ENCODE results near the gene THSD7A. TPM values are rescaled to one million over a fixed set of nuclear protein-coding genes. Genes with fewer than 3 reads are reported as not detected.

THSD7A gene
- total and polyA plus RNA-seq, 10 of the 15 experiments (the other 5 are each of a cell fraction or from before 2014, with no cell fraction given), result 0.03 to 0.09 (median 0.03) TPM; not detected in 7

GRCh38 chr7:11830582-11831155, 1.3 kb downstream of the THSD7A start:
- ChIA-PET POLR2A (no interaction called here), CTCF (no interaction called here), SMC1A (ENCODE audit: uncharacterized antibody, unreplicated experiment) (no interaction called here), RAD21 (ENCODE audit: unreplicated experiment) (no interaction called here)
- no TSS peak for BruUV-seq (replicated peaks)
- H3K9me3 ChIP-seq (replicated peaks; ENCODE audit: control insufficient read depth, insufficient read depth, low read length), result no peaks in the 10 kb centered on the region
- TF ChIP-seq HDGF (IDR thresholded peaks at IDR 0.05), result no peak
- no peak for TF ChIP-seq RELA (IDR thresholded peaks at IDR 0.05; ENCODE audit: borderline replicate concordance, partially characterized antibody)
- H3K4me1 ChIP-seq (ENCODE audit: control insufficient read depth, insufficient read depth, low read length), result no peaks in the 10 kb centered on the region
- WGBS (ENCODE audit: insufficient coverage, insufficient replicate concordance, low lambda C conversion rate, missing lambda C conversion rate), result 21% methylated on average over 7 of the region's 7 CpGs
- DNase-seq (ENCODE audit: low read depth, low spot score) (no peak), ATAC-seq (no peak), FAIRE-seq (no peak)
- no peaks in the 10 kb centered on the region for H4K20me1 ChIP-seq (ENCODE audit: control insufficient read depth, insufficient read depth)
- H2AFZ ChIP-seq (ENCODE audit: control insufficient read depth, low read depth, low read length), result no peak overlapping the region
- no peaks in the 10 kb centered on the region for H3K79me2 ChIP-seq (ENCODE audit: control insufficient read depth, insufficient read depth, low read length)
- no peaks in the 10 kb centered on the region for H3K36me3 ChIP-seq (ENCODE audit: control insufficient read depth in 2 of 2, insufficient read depth in 2 of 2, low read length in 1 of 2)
- H3K27ac ChIP-seq (ENCODE audit: control insufficient read depth, insufficient read depth), result no peak overlapping the region
- H3K4me2 ChIP-seq (ENCODE audit: control insufficient read depth, insufficient read depth), result no peak overlapping the region
- in situ Hi-C loops (cut with MboI), result no loop called here
- intact Hi-C loops (cut with micrococcal nuclease; ENCODE audit: unreplicated experiment), result no loop called here
- no peak overlapping the region for H3K4me3 ChIP-seq
- H3K9ac ChIP-seq (ENCODE audit: control insufficient read depth, insufficient read depth, low read length), result no peak overlapping the region
- peaks cover 1 to 16% of the 10 kb centered on the region in 2 experiments; a peak in 3 of 4 replicates for H3K27me3 ChIP-seq (replicated peaks in 1 of 2; ENCODE audit: control insufficient read depth in 2 of 2, insufficient read depth in 2 of 2, low read length in 1 of 2)

- RAD21 ChIA-PET (ENCODE audit: unreplicated experiment), result no interaction called here
- H3K27me3 ChIP-seq (replicated peaks in 1 of 2; ENCODE audit: control insufficient read depth in 2 of 2, insufficient read depth in 2 of 2, low read length in 1 of 2), result peaks cover 1 to 16% of the 10 kb centered on the region in 2 experiments; a peak in 3 of 4 replicates
- H3K9ac ChIP-seq (ENCODE audit: control insufficient read depth, insufficient read depth, low read length), result no peak overlapping the region
- no peaks in the 10 kb centered on the region for H3K36me3 ChIP-seq (ENCODE audit: control insufficient read depth in 2 of 2, insufficient read depth in 2 of 2, low read length in 1 of 2)
- no peak overlapping the region for H3K4me2 ChIP-seq (ENCODE audit: control insufficient read depth, insufficient read depth)
- BruUV-seq (replicated peaks), result no TSS peak
- DNase-seq (ENCODE audit: low read depth, low spot score) (no peak), ATAC-seq (no peak), FAIRE-seq (no peak)
- H2AFZ ChIP-seq (ENCODE audit: control insufficient read depth, low read depth, low read length), result no peak overlapping the region
- in situ Hi-C loops (cut with MboI) (no loop called here), intact Hi-C loops (cut with micrococcal nuclease; ENCODE audit: unreplicated experiment) (no loop called here)
- H3K79me2 ChIP-seq (ENCODE audit: control insufficient read depth, insufficient read depth, low read length), result no peaks in the 10 kb centered on the region
- H3K4me3 ChIP-seq, result no peak overlapping the region
- POLR2A ChIA-PET, result no interaction called here
- no peak overlapping the region for H3K27ac ChIP-seq (ENCODE audit: control insufficient read depth, insufficient read depth)
- H4K20me1 ChIP-seq (ENCODE audit: control insufficient read depth, insufficient read depth), result no peaks in the 10 kb centered on the region
- H3K9me3 ChIP-seq (replicated peaks; ENCODE audit: control insufficient read depth, insufficient read depth, low read length), result no peaks in the 10 kb centered on the region
- H3K4me1 ChIP-seq (ENCODE audit: control insufficient read depth, insufficient read depth, low read length), result no peaks in the 10 kb centered on the region
- SMC1A ChIA-PET (ENCODE audit: uncharacterized antibody, unreplicated experiment), result no interaction called here
- CTCF ChIA-PET, result no interaction called here
- no peak for TF ChIP-seq LARP7 (IDR thresholded peaks at IDR 0.05)
- no peak for TF ChIP-seq IRF4 (IDR thresholded peaks at IDR 0.05; ENCODE audit: low read depth, low read length)
- no peak for TF ChIP-seq RUNX3 (IDR thresholded peaks at IDR 0.05; ENCODE audit: low read length)
- no peak for TF ChIP-seq NR2F1 (conservative IDR thresholded peaks at IDR 0.05)
- no peak for TF ChIP-seq IRF5 (IDR thresholded peaks at IDR 0.05; ENCODE audit: borderline replicate concordance)
- TF ChIP-seq ZBTB40 (IDR thresholded peaks at IDR 0.05; ENCODE audit: borderline replicate concordance), result no peak
- no peak for TF ChIP-seq MYB (IDR thresholded peaks at IDR 0.05; ENCODE audit: borderline replicate concordance, low read depth, low read length)
- TF ChIP-seq GABPA (IDR thresholded peaks at IDR 0.05; ENCODE audit: low read depth), result no peak
- TF ChIP-seq NFYA (IDR thresholded peaks at IDR 0.05; ENCODE audit: borderline replicate concordance, low read depth, low read length), result no peak
- TF ChIP-seq USF1 (IDR thresholded peaks at IDR 0.05; ENCODE audit: borderline replicate concordance, extremely low read length, insufficient read depth, low read depth, low read length), result no peak
Observed at GRCh38 chr7:11829954-11830353, 2.0 kb downstream of the THSD7A start.
